Measurements from ENCODE around the gene CALHM2. TPM values are rescaled to one million over a fixed set of nuclear protein-coding genes. Genes with fewer than 3 reads are reported as not detected.

Gene CALHM2
- total and polyA plus RNA-seq, 2 of the 4 experiments (the other 2 are of a cell fraction) = 2.5 to 7.9 TPM

- WGBS, 2 experiments (ENCODE audit: extremely low coverage in 2 of 2, insufficient read length in 1 of 2) = no CpG with 5 or more reads among the region's 4 CpGs
These were observed 11.3 kb upstream of the CALHM2 start for GRCh38 chr10:103463499-103463898.

More at GRCh38 chr10:103463499-103463898, 11.3 kb upstream of the CALHM2 start:
- Histone ChIP-seq H3K4me3 (ENCODE audit: insufficient read depth, low read depth, low read length) (no peak overlapping the region), H3K36me3 (ENCODE audit: control insufficient read depth, insufficient read depth, low read length) (no peaks in the 10 kb centered on the region), H3K18ac (ENCODE audit: low read depth, low read length) (no peak overlapping the region), H2BK15ac (ENCODE audit: low read depth, low read length) (no peak overlapping the region), H2AK5ac (ENCODE audit: low read depth, low read length) (no peak overlapping the region), H2AK9ac (replicated peaks; ENCODE audit: low read depth, low read length, poor library complexity) (no peak overlapping the region), H3K4me1 (ENCODE audit: control insufficient read depth, insufficient read depth, low read length) (no peaks in the 10 kb centered on the region), H3K9ac (ENCODE audit: low read depth, low read length) (no peak overlapping the region), H3K9me1 (ENCODE audit: insufficient read depth, low read length) (no peaks in the 10 kb centered on the region; the same call in 1 of the 2 replicates), H4K20me1 (ENCODE audit: insufficient read depth, low read length) (no peaks in the 10 kb centered on the region), H3K23ac (ENCODE audit: low read depth, low read length) (no peak overlapping the region), H3K4ac (ENCODE audit: low read depth, low read length) (no peak overlapping the region), H3K4me2 (ENCODE audit: low read depth, low read length) (no peak overlapping the region), H3K14ac (replicated peaks; ENCODE audit: low read depth, low read length) (no peak overlapping the region), H4K8ac (ENCODE audit: low read depth in 2 of 2, low read length in 2 of 2) (no peak overlapping the region), H3K9me3 (ENCODE audit: control insufficient read depth, insufficient read depth, low read length) (no peaks in the 10 kb centered on the region), H2BK5ac (ENCODE audit: low read depth, low read length, poor library complexity, severe bottlenecking) (no peak overlapping the region), H3K27me3 (ENCODE audit: control insufficient read depth, insufficient read depth, low read length) (peaks cover 33% of the 10 kb centered on the region), H2BK120ac (ENCODE audit: low read depth, low read length) (no peak overlapping the region), H4K91ac (ENCODE audit: insufficient read depth, low read depth, low read length) (no peak overlapping the region), H2BK20ac (ENCODE audit: low read depth, low read length) (no peak overlapping the region), H4K5ac (ENCODE audit: low read depth, low read length) (no peak overlapping the region), H2AFZ (replicated peaks; ENCODE audit: low read length, poor library complexity) (no peak overlapping the region), H3K27ac (ENCODE audit: insufficient read depth, low read length) (no peak overlapping the region), H3K79me1 (ENCODE audit: low read depth in 1 of 2, low read length in 2 of 2) (no peaks in the 10 kb centered on the region), H3K56ac (ENCODE audit: extremely low read depth, insufficient read depth, low read length) (no peak overlapping the region)
- intact Hi-C loops (cut with micrococcal nuclease) = no loop called here
- BruUV-seq (replicated peaks) = no TSS peak
- POLR2A ChIA-PET (ENCODE audit: unreplicated experiment) = no interaction called here
- dilution Hi-C loops (cut with HindIII; ENCODE audit: low sequenced_read_pairs, unreplicated experiment) = no loop called here
- no peak for DNase-seq
- in situ Hi-C loops (cut with MboI; ENCODE audit: low sequenced_read_pairs) = no loop called here
- ATAC-seq (ENCODE audit: low read depth) = peak; percentile 46
- CTCF ChIA-PET = interaction anchor here (0.6 kb wide), 1 partner anchor 102 kb away, joined by 3 read pairs; no protein-coding TSS in a partner anchor
- no peak for TF ChIP-seq CHD1 (IDR thresholded peaks at IDR 0.05; ENCODE audit: low read depth, low read length)
- no peak for TF ChIP-seq RFX5 (IDR thresholded peaks at IDR 0.05; ENCODE audit: low read depth, low read length)
